Fibroblast of skin of back (primary cell): Measurements from ENCODE around the gene DUSP19.

Experiments
- DNase-seq: peaks from one replicate; pipeline ENCODE4 v3.0.0-alpha.2; 2013

Gene DUSP19

DNA sequence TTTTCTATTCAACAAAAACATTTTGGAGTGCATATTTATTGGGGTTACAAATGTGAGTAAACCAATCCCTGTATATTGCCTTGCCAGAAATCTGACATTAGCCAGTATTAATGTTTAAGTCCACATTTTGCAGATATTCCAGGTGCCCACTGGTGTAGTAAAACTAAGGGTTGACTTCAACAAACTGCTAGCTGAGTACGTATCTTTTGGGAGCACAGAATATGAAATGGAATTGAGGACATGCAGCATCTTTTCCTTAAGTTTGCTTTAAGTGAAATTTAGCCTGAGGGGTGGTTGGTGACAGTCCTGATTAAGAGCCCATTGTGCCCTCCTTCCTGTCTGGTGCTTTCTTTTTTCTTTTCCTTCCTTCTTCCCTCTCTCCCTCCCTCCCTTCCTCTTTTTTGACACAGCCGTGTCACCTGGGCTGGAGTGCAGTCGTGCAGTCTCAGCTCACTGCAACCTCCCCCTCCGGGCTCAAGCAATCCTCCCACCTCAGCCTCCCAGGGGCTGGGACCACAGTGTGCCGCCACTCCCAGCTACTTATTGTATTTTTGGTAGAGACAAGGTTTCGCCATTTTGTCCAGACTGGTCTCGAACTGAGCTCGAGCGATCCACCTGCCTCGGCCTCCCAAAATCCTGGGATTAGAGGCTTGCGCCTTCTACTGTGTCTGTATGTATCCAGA lies 47.3 kb downstream of the DUSP19 start:
- no peak for DNase-seq

GRCh38 chr2:183126635-183127034 lies 48.1 kb downstream of the DUSP19 start:
- no peak for DNase-seq

DNA sequence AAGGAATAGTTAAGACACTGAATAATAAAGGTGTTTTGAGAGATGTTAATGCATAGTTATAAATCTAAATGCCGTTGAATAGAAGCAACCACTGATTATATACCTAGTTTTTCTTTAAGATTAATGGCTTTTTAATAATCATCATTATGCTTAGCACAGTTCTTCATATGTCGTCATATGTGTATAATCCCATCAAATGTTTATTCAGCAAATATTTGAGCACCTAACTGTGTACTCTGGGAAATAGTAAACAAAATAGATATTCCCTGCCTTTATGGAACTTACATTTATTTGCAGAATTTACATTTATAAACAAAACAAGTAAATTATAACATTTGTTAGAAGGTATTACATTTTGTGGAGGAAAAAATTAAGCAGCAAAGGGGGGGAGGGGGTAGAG lies 55.5 kb downstream of the DUSP19 start:
- DNase-seq, result no peak

- DNase-seq, result no peak
Measured at GRCh38 chr2:183148955-183149354, 70.4 kb downstream of the DUSP19 start.

- peak; percentile 61 for DNase-seq
Measured at GRCh38 chr2:183149489-183149888, 70.9 kb downstream of the DUSP19 start.
